Gastrocnemius medialis (tissue), 4 donors: Measurements from ENCODE around the gene PODN.

Experiments
- CTCF ChIP-seq, 5 experiments: fragments of 450-650 bp in 3 of 5; fragments of 200-600 bp in 2 of 5; sonication (generic) in 2 of 5; IDR thresholded peaks in 4 of 5; conservative IDR thresholded peaks in 1 of 5; 1 replicate in 4 of 5; 2 replicates in 1 of 5; pipeline ENCODE4 v1.5.1; 2016 to 2019; ENCODE audit warnings: antibody characterized with exemption in 5 of 5, mild to moderate bottlenecking in 3 of 5, moderate library complexity in 3 of 5
- POLR2A ChIP-seq, 2 donors: fragments of 450-650 bp; IDR thresholded peaks; one replicate each; pipeline ENCODE4 v1.6.1; 2017; ENCODE audit warnings: antibody characterized with exemption in 2 of 2, mild to moderate bottlenecking in 2 of 2, moderate library complexity in 2 of 2

DNA sequence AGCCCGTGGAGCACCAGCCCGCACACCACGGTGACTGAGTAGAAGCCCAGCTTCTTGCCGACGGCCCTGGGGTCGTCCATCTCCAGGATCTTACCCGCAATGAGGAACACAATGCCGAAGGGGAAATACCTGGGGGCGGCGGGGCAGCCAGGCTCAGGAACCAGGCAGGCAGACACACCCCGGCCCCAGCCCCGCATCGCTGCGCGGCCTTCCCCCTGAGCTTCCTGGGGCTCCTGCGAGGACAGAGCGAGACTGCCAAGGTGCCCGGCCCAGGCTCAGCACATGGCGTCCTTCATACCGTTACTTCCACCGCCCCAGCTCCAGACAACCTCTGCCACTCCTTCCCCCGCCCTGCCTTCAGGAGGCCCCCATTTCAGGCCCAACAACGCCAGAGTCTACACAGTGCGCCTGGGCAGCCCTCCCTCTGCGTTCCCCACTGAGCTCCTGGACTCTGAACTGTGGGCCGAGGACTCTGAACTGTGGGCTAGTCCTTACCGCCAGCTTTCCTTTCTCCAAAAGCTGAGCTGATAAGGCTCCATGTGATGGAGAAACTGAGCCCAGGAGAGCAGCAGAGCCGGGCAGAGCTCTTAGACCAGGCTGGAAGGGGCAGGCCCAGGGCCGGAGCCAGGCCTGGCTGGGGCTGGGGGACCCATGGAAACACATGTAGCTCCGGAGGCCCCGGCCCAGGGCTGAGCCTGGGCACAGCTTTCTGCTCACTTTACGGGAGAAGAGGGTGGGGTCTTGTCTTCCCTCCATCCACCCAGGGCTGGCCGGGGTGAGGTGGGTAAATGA is 30.8 kb downstream of the PODN start:
- TF ChIP-seq CTCF (IDR thresholded peaks at IDR 0.05 in 4 of 5, conservative IDR thresholded peaks at IDR 0.05 in 1 of 5) (no peak), POLR2A (IDR thresholded peaks at IDR 0.05) (no peak)
